ENCODE measurements around the gene SNRNP40.

- TF ChIP-seq CTCF (IDR thresholded peaks at IDR 0.05; ENCODE audit: low read depth, low read length, missing input control) (no peak), TAF1 (conservative IDR thresholded peaks at IDR 0.05) (no peak), YY1 (IDR thresholded peaks at IDR 0.05) (no peak), MAX (IDR thresholded peaks at IDR 0.05) (no peak), EGR1 (IDR thresholded peaks at IDR 0.05; ENCODE audit: low read depth in 2 of 2) (no peak), GABPA (IDR thresholded peaks at IDR 0.05 in 1 of 2, conservative IDR thresholded peaks at IDR 0.05 in 1 of 2) (no peak), RAD21 (IDR thresholded peaks at IDR 0.05) (no peak), JUND (IDR thresholded peaks at IDR 0.05) (no peak)
Observed at GRCh38 chr1:31258581-31258980, 38.0 kb downstream of the SNRNP40 start.
